Left hindlimb (tissue), 1 donor: Measurements from ENCODE around the gene SPACA6.
A peak's percentile ranks its signal among the peaks of the same experiment; 100 is the strongest.
"Not testable (repeated sequence)": the region's sequence is repeated elsewhere in the genome, so short reads cannot be mapped to it uniquely, and the experiment has no call there.

Experiments used
- DNase-seq: peaks from one replicate; pipeline ENCODE4 v3.0.0-alpha.2; 2018

Gene SPACA6

GRCh38 chr19:51693260-51693659 lies at the start of gene SPACA6:
Gene SPACA6 (plus strand): TSS chr19:51693330. CDS start chr19:51693527, 197 bp downstream.
- DNase-seq = no peak

GRCh38 chr19:51644636-51645271 lies 48.4 kb upstream of the SPACA6 start:
- no peak for DNase-seq

GRCh38 chr19:51646730-51647129 lies 46.4 kb upstream of the SPACA6 start, which contains the start of gene SIGLEC14:
Gene SIGLEC14 (minus strand): TSS chr19:51646825. CDS start chr19:51646759, 66 bp downstream.
- not testable (repeated sequence) for DNase-seq

GRCh38 chr19:51647318-51647717 lies 45.8 kb upstream of the SPACA6 start:
- no peak for DNase-seq

GRCh38 chr19:51651216-51651846 lies 41.8 kb upstream of the SPACA6 start:
- no peak for DNase-seq

- no peak for DNase-seq
These were observed 40.9 kb upstream of the SPACA6 start for GRCh38 chr19:51652266-51652665.

- DNase-seq = no peak
These were observed 40.0 kb upstream of the SPACA6 start for GRCh38 chr19:51653162-51653561.

GRCh38 chr19:51654783-51655182 lies 38.3 kb upstream of the SPACA6 start:
- no peak for DNase-seq

GRCh38 chr19:51660975-51661600 lies 32.0 kb upstream of the SPACA6 start:
- DNase-seq = peak; percentile 72

GRCh38 chr19:51663650-51664049 lies 29.5 kb upstream of the SPACA6 start:
- no peak for DNase-seq

GRCh38 chr19:51664131-51664530 lies 29.0 kb upstream of the SPACA6 start:
- no peak for DNase-seq

GRCh38 chr19:51664997-51665396 lies 28.1 kb upstream of the SPACA6 start:
- no peak for DNase-seq

- DNase-seq = no peak
These were observed 24.9 kb upstream of the SPACA6 start for GRCh38 chr19:51668216-51668615.

- DNase-seq = not testable (repeated sequence)
These were observed 17.1 kb upstream of the SPACA6 start for GRCh38 chr19:51675911-51676565.

- DNase-seq = no peak
These were observed 16.5 kb upstream of the SPACA6 start for GRCh38 chr19:51676566-51677083.

GRCh38 chr19:51680474-51680873 lies 12.7 kb upstream of the SPACA6 start:
- no peak for DNase-seq

GRCh38 chr19:51681286-51681941 lies 11.7 kb upstream of the SPACA6 start:
- DNase-seq = no peak

- no peak for DNase-seq
These were observed 7.0 kb upstream of the SPACA6 start for GRCh38 chr19:51686171-51686570.

- peak; percentile 80 for DNase-seq
These were observed 5.1 kb upstream of the SPACA6 start for GRCh38 chr19:51687791-51688670.

- peak; percentile 98 for DNase-seq
These were observed 4.2 kb upstream of the SPACA6 start for GRCh38 chr19:51688671-51689571.
